ENCODE results near the gene NTF4. TPM values are rescaled to one million over a fixed set of nuclear protein-coding genes. Genes with fewer than 3 reads are reported as not detected.

The NTF4 gene
- total and polyA plus RNA-seq, 2 experiments from 2014 or later, result 0.94 to 2.7 TPM

DNA sequence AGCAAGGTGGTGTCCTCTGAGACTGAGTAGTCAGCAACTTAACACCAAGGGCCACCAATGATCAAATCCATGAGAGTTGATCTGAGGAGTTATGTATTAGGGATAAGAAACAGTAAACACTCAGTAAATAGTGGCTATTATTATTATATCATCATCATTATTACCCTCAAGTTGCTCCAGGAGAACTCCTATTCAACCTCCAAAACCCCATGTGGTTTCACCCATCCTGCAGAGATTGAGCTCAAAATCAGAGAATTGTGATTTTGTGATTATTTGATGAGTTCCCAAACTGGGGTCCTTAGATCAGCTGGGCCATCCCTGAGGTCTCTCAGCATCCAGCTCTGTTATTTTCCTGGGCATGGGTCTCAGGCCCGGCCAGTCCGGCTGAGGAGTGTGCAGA, 3.6 kb downstream of the NTF4 start:
- no peak for DNase-seq (ENCODE audit: low spot score)

DNA sequence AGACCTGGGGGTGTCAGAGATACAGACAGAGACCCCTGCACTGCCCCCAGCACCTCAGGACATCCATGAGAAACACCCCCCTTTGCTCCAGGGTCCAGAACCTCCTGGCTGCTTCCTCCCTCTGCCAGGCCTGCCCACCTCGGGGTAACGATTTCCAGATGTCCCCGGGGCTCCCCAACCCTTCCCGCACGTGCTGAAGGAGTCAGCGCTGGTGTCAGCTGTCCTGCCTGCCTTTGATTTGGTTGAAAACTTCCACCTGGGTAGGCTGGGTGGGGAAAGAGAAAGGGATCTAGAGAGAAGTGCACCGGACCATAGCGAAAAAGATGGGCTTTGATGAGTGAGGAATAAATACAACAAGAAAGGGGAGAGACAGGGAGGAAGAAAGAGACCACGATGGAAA, 5.6 kb downstream of the NTF4 start:
- H2AFZ ChIP-seq, result no peak overlapping the region
- Mint-ChIP-seq H3K9me3 (no peaks in the 10 kb centered on the region; the same call in 2 of the 3 replicates), H3K4me3 (no peak overlapping the region), H3K27me3 (ENCODE audit: insufficient read depth, low read depth, poor library complexity) (peaks cover 51% of the 10 kb centered on the region), H3K4me1 (peaks cover 20% of the 10 kb centered on the region), H3K36me3 (ENCODE audit: low read depth) (no peaks in the 10 kb centered on the region), H3K27ac (no peak overlapping the region)
- no peaks in the 10 kb centered on the region for H3K9me2 ChIP-seq (ENCODE audit: insufficient read depth)
- H3K4me3 ChIP-seq, result no peak overlapping the region
- no peaks in the 10 kb centered on the region for H3K36me3 ChIP-seq (ENCODE audit: insufficient read depth)
- no peaks in the 10 kb centered on the region for H3K79me2 ChIP-seq (replicated peaks; ENCODE audit: insufficient read depth)
- H3K27me3 ChIP-seq (ENCODE audit: insufficient read depth), result peaks cover 63% of the 10 kb centered on the region
- no peak overlapping the region for H3K27ac ChIP-seq (ENCODE audit: low read depth)
- H3F3A ChIP-seq (replicated peaks; ENCODE audit: low read depth), result no peaks in the 10 kb centered on the region
- peaks cover 20% of the 10 kb centered on the region for H3K4me1 ChIP-seq (ENCODE audit: insufficient read depth)
- no peaks in the 10 kb centered on the region for H4K20me1 ChIP-seq (replicated peaks; ENCODE audit: insufficient read depth)
- DNase-seq (ENCODE audit: low spot score) (no peak), ATAC-seq (no peak)
- no peak overlapping the region for H3K4me2 ChIP-seq
- TF ChIP-seq STAT1 (IDR thresholded peaks at IDR 0.05; ENCODE audit: unreplicated experiment) (no peak), ZNF331 (CRISPR knock-in tag; IDR thresholded peaks at IDR 0.05; ENCODE audit: low read depth) (no peak), ZNF114 (CRISPR knock-in tag; IDR thresholded peaks at IDR 0.05) (no peak), POLR2AphosphoS5 (IDR thresholded peaks at IDR 0.05; ENCODE audit: low read depth) (no peak), EZH2 (IDR thresholded peaks at IDR 0.05; ENCODE audit: low read depth, unreplicated experiment) (no peak), JUNB (IDR thresholded peaks at IDR 0.05; ENCODE audit: unreplicated experiment) (no peak), EZH2phosphoT487 (IDR thresholded peaks at IDR 0.05; ENCODE audit: unreplicated experiment) (no peak)
- TF ChIP-seq, protein P1, sequence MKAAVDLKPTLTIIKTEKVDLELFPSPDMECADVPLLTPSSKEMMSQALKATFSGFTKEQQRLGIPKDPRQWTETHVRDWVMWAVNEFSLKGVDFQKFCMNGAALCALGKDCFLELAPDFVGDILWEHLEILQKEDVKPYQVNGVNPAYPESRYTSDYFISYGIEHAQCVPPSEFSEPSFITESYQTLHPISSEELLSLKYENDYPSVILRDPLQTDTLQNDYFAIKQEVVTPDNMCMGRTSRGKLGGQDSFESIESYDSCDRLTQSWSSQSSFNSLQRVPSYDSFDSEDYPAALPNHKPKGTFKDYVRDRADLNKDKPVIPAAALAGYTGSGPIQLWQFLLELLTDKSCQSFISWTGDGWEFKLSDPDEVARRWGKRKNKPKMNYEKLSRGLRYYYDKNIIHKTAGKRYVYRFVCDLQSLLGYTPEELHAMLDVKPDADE (IDR thresholded peaks at IDR 0.05), result no peak
- TF ChIP-seq, protein P2, sequence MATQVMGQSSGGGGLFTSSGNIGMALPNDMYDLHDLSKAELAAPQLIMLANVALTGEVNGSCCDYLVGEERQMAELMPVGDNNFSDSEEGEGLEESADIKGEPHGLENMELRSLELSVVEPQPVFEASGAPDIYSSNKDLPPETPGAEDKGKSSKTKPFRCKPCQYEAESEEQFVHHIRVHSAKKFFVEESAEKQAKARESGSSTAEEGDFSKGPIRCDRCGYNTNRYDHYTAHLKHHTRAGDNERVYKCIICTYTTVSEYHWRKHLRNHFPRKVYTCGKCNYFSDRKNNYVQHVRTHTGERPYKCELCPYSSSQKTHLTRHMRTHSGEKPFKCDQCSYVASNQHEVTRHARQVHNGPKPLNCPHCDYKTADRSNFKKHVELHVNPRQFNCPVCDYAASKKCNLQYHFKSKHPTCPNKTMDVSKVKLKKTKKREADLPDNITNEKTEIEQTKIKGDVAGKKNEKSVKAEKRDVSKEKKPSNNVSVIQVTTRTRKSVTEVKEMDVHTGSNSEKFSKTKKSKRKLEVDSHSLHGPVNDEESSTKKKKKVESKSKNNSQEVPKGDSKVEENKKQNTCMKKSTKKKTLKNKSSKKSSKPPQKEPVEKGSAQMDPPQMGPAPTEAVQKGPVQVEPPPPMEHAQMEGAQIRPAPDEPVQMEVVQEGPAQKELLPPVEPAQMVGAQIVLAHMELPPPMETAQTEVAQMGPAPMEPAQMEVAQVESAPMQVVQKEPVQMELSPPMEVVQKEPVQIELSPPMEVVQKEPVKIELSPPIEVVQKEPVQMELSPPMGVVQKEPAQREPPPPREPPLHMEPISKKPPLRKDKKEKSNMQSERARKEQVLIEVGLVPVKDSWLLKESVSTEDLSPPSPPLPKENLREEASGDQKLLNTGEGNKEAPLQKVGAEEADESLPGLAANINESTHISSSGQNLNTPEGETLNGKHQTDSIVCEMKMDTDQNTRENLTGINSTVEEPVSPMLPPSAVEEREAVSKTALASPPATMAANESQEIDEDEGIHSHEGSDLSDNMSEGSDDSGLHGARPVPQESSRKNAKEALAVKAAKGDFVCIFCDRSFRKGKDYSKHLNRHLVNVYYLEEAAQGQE (IDR thresholded peaks at IDR 0.05; ENCODE audit: unreplicated experiment), result no peak

More for the DNA sequence above, 3.6 kb downstream of the NTF4 start:
- no peak overlapping the region for H3K4me3 ChIP-seq
- H3K4me3 Mint-ChIP-seq, result no peak overlapping the region
- H3K36me3 ChIP-seq (ENCODE audit: insufficient read depth), result no peaks in the 10 kb centered on the region
- H3K27me3 Mint-ChIP-seq (ENCODE audit: insufficient read depth, low read depth, poor library complexity), result peaks cover 41% of the 10 kb centered on the region
- H3F3A ChIP-seq (replicated peaks; ENCODE audit: low read depth), result no peaks in the 10 kb centered on the region
- H2AFZ ChIP-seq, result no peak overlapping the region
- H3K27ac ChIP-seq (ENCODE audit: low read depth), result no peak overlapping the region
- H3K9me2 ChIP-seq (ENCODE audit: insufficient read depth), result no peaks in the 10 kb centered on the region
- ATAC-seq, result no peak
- H3K36me3 Mint-ChIP-seq (ENCODE audit: low read depth), result no peaks in the 10 kb centered on the region
- H3K79me2 ChIP-seq (replicated peaks; ENCODE audit: insufficient read depth), result no peaks in the 10 kb centered on the region
- no peaks in the 10 kb centered on the region; the same call in 2 of the 3 replicates for H3K9me3 Mint-ChIP-seq
- peaks cover 60% of the 10 kb centered on the region for H3K27me3 ChIP-seq (ENCODE audit: insufficient read depth)
- peaks cover 31% of the 10 kb centered on the region for H3K4me1 Mint-ChIP-seq
- H4K20me1 ChIP-seq (replicated peaks; ENCODE audit: insufficient read depth), result no peaks in the 10 kb centered on the region
- TF ChIP-seq STAT1 (IDR thresholded peaks at IDR 0.05; ENCODE audit: unreplicated experiment), result no peak
- TF ChIP-seq ZNF114 (CRISPR knock-in tag; IDR thresholded peaks at IDR 0.05), result no peak
- TF ChIP-seq, protein P2 (IDR thresholded peaks at IDR 0.05; ENCODE audit: unreplicated experiment), result no peak
- TF ChIP-seq ZNF331 (CRISPR knock-in tag; IDR thresholded peaks at IDR 0.05; ENCODE audit: low read depth), result no peak
- H3K4me1 ChIP-seq (ENCODE audit: insufficient read depth), result peaks cover 31% of the 10 kb centered on the region
- H3K27ac Mint-ChIP-seq, result no peak overlapping the region
- H3K4me2 ChIP-seq, result no peak overlapping the region
